IMR-90 (cell line): ENCODE data around the gene PRMT5. TPM values are rescaled to one million over a fixed set of nuclear protein-coding genes. Genes with fewer than 3 reads are reported as not detected.

Experiments used
- ATAC-seq: fragments of 200-7000 bp; cut with Tn5 transposase; 2 replicates; pipeline ENCODE4 v1.9.1; 2020; ENCODE audit warnings: low read depth, mild to moderate bottlenecking, moderate library complexity
- BruUV-seq: library from RNA; stranded (reverse); fragments of 400-500 nt; replicated peaks from 2 replicates; lab custom pipeline; 2021; lab: Mats Ljungman, UMichigan
- CTCF ChIA-PET: fragments of 300-600 bp; formaldehyde crosslinking; extraction: SDS; loops from one replicate; lab custom pipeline; 2021; ENCODE audit warnings: antibody characterized with exemption; lab: Yijun Ruan, JAX
- POLR2A ChIA-PET: fragments of 300-600 bp; sonication (Branson Sonifier 250); formaldehyde crosslinking; loops from one replicate; lab custom pipeline; 2022; ENCODE audit warnings: antibody characterized with exemption; ENCODE audit not compliant: unreplicated experiment; lab: Charles Lee
- DNase-seq: peaks from one replicate; pipeline ENCODE4 v3.0.0; 2013
- H2AFZ ChIP-seq: replicated peaks from 2 replicates; pipeline ENCODE3; 2013; ENCODE audit warnings: low read length, mild to moderate bottlenecking; ENCODE audit not compliant: poor library complexity
- H2AK5ac ChIP-seq: 2 replicates; pipeline ENCODE4 v1.6.1; 2013; ENCODE audit warnings: low read depth, low read length, inconsistent platforms
- H2AK9ac ChIP-seq: replicated peaks from 2 replicates; pipeline ENCODE3; 2013; ENCODE audit warnings: mild to moderate bottlenecking, low read depth, low read length, moderate library complexity; ENCODE audit not compliant: poor library complexity
- H2BK120ac ChIP-seq: 2 replicates; pipeline ENCODE4 v1.6.1; 2013; ENCODE audit warnings: low read depth, low read length, inconsistent platforms
- H2BK15ac ChIP-seq: 3 replicates; pipeline ENCODE4 v1.6.1; 2013; ENCODE audit warnings: low read depth, low read length, inconsistent platforms
- H2BK20ac ChIP-seq: 2 replicates; pipeline ENCODE4 v1.6.1; 2013; ENCODE audit warnings: low read depth, mild to moderate bottlenecking, inconsistent platforms, low read length, moderate library complexity
- H2BK5ac ChIP-seq: 2 replicates; pipeline ENCODE4 v1.6.1; 2013; ENCODE audit warnings: mild to moderate bottlenecking, low read depth, low read length, inconsistent platforms; ENCODE audit not compliant: poor library complexity, severe bottlenecking
- H3K14ac ChIP-seq: replicated peaks from 2 replicates; pipeline ENCODE4 v1.6.1; 2013; ENCODE audit warnings: low read depth, low read length, inconsistent platforms
- H3K18ac ChIP-seq: 2 replicates; pipeline ENCODE4 v1.6.1; 2013; ENCODE audit warnings: low read depth, low read length, control low read depth
- H3K23ac ChIP-seq: 2 replicates; pipeline ENCODE4 v1.6.1; 2013; ENCODE audit warnings: low read depth, low read length, inconsistent platforms
- H3K27ac ChIP-seq: 2 replicates; pipeline ENCODE4 v1.5.1; 2013; ENCODE audit warnings: mild to moderate bottlenecking, control low read depth, low read length; ENCODE audit not compliant: insufficient read depth
- H3K27me3 ChIP-seq: 2 replicates; pipeline ENCODE4 v1.6.1; 2013; ENCODE audit warnings: low read length; ENCODE audit not compliant: control insufficient read depth, insufficient read depth
- H3K36me3 ChIP-seq: 2 replicates; pipeline ENCODE4 v1.6.1; 2013; ENCODE audit warnings: low read length, mixed read lengths; ENCODE audit not compliant: control insufficient read depth, insufficient read depth
- H3K4ac ChIP-seq: 2 replicates; pipeline ENCODE4 v1.6.1; 2013; ENCODE audit warnings: low read depth, low read length, inconsistent platforms
- H3K4me1 ChIP-seq: 2 replicates; pipeline ENCODE4 v1.6.1; 2013; ENCODE audit warnings: low read length, mixed read lengths; ENCODE audit not compliant: control insufficient read depth, insufficient read depth
- H3K4me2 ChIP-seq: 2 replicates; pipeline ENCODE4 v1.6.1; 2013; ENCODE audit warnings: low read depth, mild to moderate bottlenecking, control low read depth, low read length, moderate library complexity
- H3K4me3 ChIP-seq: 2 replicates; pipeline ENCODE4 v1.5.1; 2013; ENCODE audit warnings: low read depth, mild to moderate bottlenecking, control low read depth, low read length, moderate library complexity; ENCODE audit not compliant: insufficient read depth
- H3K56ac ChIP-seq: 2 replicates; pipeline ENCODE4 v1.6.1; 2013; ENCODE audit warnings: low read length, inconsistent platforms; ENCODE audit not compliant: insufficient read depth; ENCODE audit errors: extremely low read depth
- H3K79me1 ChIP-seq, 2 experiments: 2 replicates each; pipeline ENCODE4 v1.6.1; 2013; ENCODE audit warnings: low read length in 2 of 2, inconsistent platforms in 1 of 2, low read depth in 1 of 2
- H3K9ac ChIP-seq: 2 replicates; pipeline ENCODE4 v1.6.1; 2013; ENCODE audit warnings: low read depth, low read length, control low read depth
- H3K9me1 ChIP-seq: 2 replicates; pipeline ENCODE4 v1.6.1; 2013; ENCODE audit warnings: low read length, inconsistent platforms; ENCODE audit not compliant: insufficient read depth
- H3K9me3 ChIP-seq: 2 replicates; pipeline ENCODE4 v1.6.1; 2013; ENCODE audit warnings: low read length; ENCODE audit not compliant: control insufficient read depth, insufficient read depth
- H4K20me1 ChIP-seq: 2 replicates; pipeline ENCODE4 v1.6.1; 2013; ENCODE audit warnings: low read length, inconsistent platforms; ENCODE audit not compliant: insufficient read depth
- H4K5ac ChIP-seq: 2 replicates; pipeline ENCODE4 v1.6.1; 2013; ENCODE audit warnings: mild to moderate bottlenecking, low read depth, low read length, control low read depth
- H4K8ac ChIP-seq, 2 experiments: 2 replicates each; pipeline ENCODE4 v1.6.1; 2013; ENCODE audit warnings: low read depth in 2 of 2, low read length in 2 of 2, control low read depth in 1 of 2, inconsistent platforms in 1 of 2
- H4K91ac ChIP-seq: 2 replicates; pipeline ENCODE4 v1.6.1; 2013; ENCODE audit warnings: low read depth, low read length, inconsistent platforms; ENCODE audit not compliant: insufficient read depth
- CHD1 ChIP-seq: IDR thresholded peaks from 2 replicates; pipeline ENCODE4 v1.6.1; 2012; ENCODE audit warnings: low read depth, low read length, improper control_type of control experiment
- MAFK ChIP-seq: IDR thresholded peaks from 2 replicates; pipeline ENCODE4 v1.6.1; 2012; ENCODE audit warnings: low read depth, low read length, improper control_type of control experiment
- MXI1 ChIP-seq: IDR thresholded peaks from 2 replicates; pipeline ENCODE4 v1.6.1; 2012; ENCODE audit warnings: low read depth, mild to moderate bottlenecking, low read length, moderate library complexity, borderline replicate concordance
- RAD21 ChIP-seq: IDR thresholded peaks from 2 replicates; pipeline ENCODE4 v1.6.1; 2012; ENCODE audit warnings: low read length, improper control_type of control experiment
- RFX5 ChIP-seq: IDR thresholded peaks from 2 replicates; pipeline ENCODE4 v1.8.0; 2012; ENCODE audit warnings: low read depth, mild to moderate bottlenecking, low read length, moderate library complexity
- WGBS, 2 experiments: methylation state at CpG; one replicate each; pipeline versions ENCODE4 v1.1.5 to v1.1.7; 2013; ENCODE audit warnings: missing lambda C conversion rate in 2 of 2; ENCODE audit not compliant: insufficient read length in 1 of 2; ENCODE audit errors: extremely low coverage in 2 of 2; 5-methylcytosine and 5-hydroxymethylcytosine counted together
- dilution Hi-C: fragments of 300-500 bp; cut with HindIII; formaldehyde crosslinking; loops from one replicate; pipeline ENCODE4 v1.14.3; 2018; ENCODE audit warnings: low sequenced_read_pairs; ENCODE audit not compliant: unreplicated experiment
- in situ Hi-C: fragments of 300-500 bp; cut with MboI; formaldehyde crosslinking; loops from 3 replicates; pipeline ENCODE4 v1.14.3; 2019; ENCODE audit warnings: low sequenced_read_pairs, inconsistent platforms, mixed read lengths
- intact Hi-C: fragments of 100-400 bp; cut with micrococcal nuclease; formaldehyde crosslinking; loops from 2 replicates; pipeline ENCODE4 v1.10.0; 2022
- polyA plus RNA-seq, 3 experiments: library from polyadenylated mRNA; depleted of rRNA; stranded (reverse); fragments of >200 nt; gene quantifications; 2 replicates each; pipeline ENCODE4 v1.2.3, GENCODE V29; 2012; ENCODE audit warnings: low replicate concordance in 1 of 3
- total RNA-seq: library from RNA; depleted of rRNA; stranded (reverse); fragments of >200 nt; gene quantifications from 2 replicates; pipeline ENCODE4 v1.2.3, GENCODE V29; 2012

PRMT5 gene
- total and polyA plus RNA-seq, 2 of the 4 experiments (the other 2 are of a cell fraction): 99.3 to 136 TPM

GRCh38 chr14:22887990-22888378, 41.2 kb downstream of the PRMT5 start:
- Histone ChIP-seq H3K27ac (no peak overlapping the region), H3K56ac (no peak overlapping the region; the same call in 1 of the 2 replicates), H2BK120ac (no peak overlapping the region), H3K18ac (no peak overlapping the region), H3K4me2 (peak overlapping the region; percentile 76), H2BK5ac (no peak overlapping the region), H2BK20ac (no peak overlapping the region), H4K91ac (peak overlapping the region; percentile 54), H2BK15ac (no peak overlapping the region), H3K9me3 (no peaks in the 10 kb centered on the region), H3K79me1 (peaks cover 7 to 17% of the 10 kb centered on the region in 2 experiments; a peak in 3 of 4 replicates), H3K36me3 (no peaks in the 10 kb centered on the region), H4K20me1 (no peaks in the 10 kb centered on the region), H3K4ac (peak overlapping the region; percentile 76), H3K9ac (peak overlapping the region; percentile 7; the same call in 1 of the 2 replicates), H3K9me1 (peaks cover 11% of the 10 kb centered on the region; the same call in 1 of the 2 replicates), H3K27me3 (no peaks in the 10 kb centered on the region), H3K4me3 (no peak overlapping the region), H2AK5ac (peak overlapping the region; percentile 22; the same call in 1 of the 2 replicates), H4K8ac (peak overlapping the region; percentile 27 to 87; a peak in 3 of 4 replicates), H2AFZ (peak overlapping the region; percentile 98), H2AK9ac (peak overlapping the region; percentile 73), H3K23ac (peak overlapping the region; percentile 73; the same call in 1 of the 2 replicates), H4K5ac (peak overlapping the region; percentile 51; the same call in 1 of the 2 replicates), H3K4me1 (peaks cover 5% of the 10 kb centered on the region; the same call in 1 of the 2 replicates), H3K14ac (peak overlapping the region; percentile 95)
- ATAC-seq: no peak
- BruUV-seq: no TSS peak
- intact Hi-C loops: loop anchor here (2.0 kb wide), 1 partner anchor 15 kb away; no protein-coding TSS in a partner anchor
- ChIA-PET CTCF (interaction anchor here (0.9 kb wide), 1 partner anchor 13 kb away, joined by 3 read pairs; no protein-coding TSS in a partner anchor), POLR2A (no interaction called here)
- WGBS, 2 experiments: 88% methylated on average over 2 of the region's 5 CpGs; no CpG with 5 or more reads in 1 of the 2 experiments
- dilution Hi-C loops: no loop called here
- in situ Hi-C loops: no loop called here
- DNase-seq: no peak
- TF ChIP-seq CHD1 (no peak), RAD21 (no peak), RFX5 (no peak), MXI1 (no peak), MAFK (no peak)
